K562 (cell line): Measurements from ENCODE around the gene PLEKHM3. TPM values are rescaled to one million over a fixed set of nuclear protein-coding genes. Genes with fewer than 3 reads are reported as not detected.
A peak's percentile ranks its signal among the peaks of the same experiment; 100 is the strongest.

Source experiments
- ATAC-seq: fragments of 200-7000 bp; cut with Tn5 transposase; 3 replicates; pipeline ENCODE4 v1.9.1; 2020; ENCODE audit warnings: moderate library complexity
- BruUV-seq: library from RNA; stranded (reverse); fragments of 400-500 nt; replicated peaks from 2 replicates; lab custom pipeline; 2021; lab: Mats Ljungman, UMichigan
- CTCF ChIA-PET: fragments of 300-600 bp; formaldehyde crosslinking; extraction: SDS; loops from one replicate; lab custom pipeline; 2021; ENCODE audit warnings: low intra/inter-chr PET ratio; lab: Yijun Ruan, JAX
- POLR2A ChIA-PET: fragments of 300-600, 350-650 bp; sonication (Branson Sonifier 250); formaldehyde crosslinking; extraction: SDS; loops from one replicate; lab custom pipeline; 2021; ENCODE audit warnings: antibody characterized with exemption, inconsistent platforms; lab: Yijun Ruan, JAX
- DNase-seq, 4 experiments: peaks; one replicate each; pipeline versions ENCODE4 v3.0.0 to v3.0.0-alpha.2; 2011 to 2018; ENCODE audit warnings: low spot score in 3 of 4, mixed read lengths in 3 of 4; ENCODE audit errors: extremely low read depth in 1 of 4
- FAIRE-seq: peaks from 2 replicates; lab custom pipeline; 2011; peaks lifted over from hg19 to GRCh38; lab: Jason Lieb, UNC
- H2AFZ ChIP-seq: 2 replicates; pipeline ENCODE4 v1.6.0; 2011; ENCODE audit warnings: low read depth, low read length, control low read depth, inconsistent platforms
- H3K27ac ChIP-seq: fragments of 200-600 bp; 3 replicates; pipeline ENCODE4 v1.8.0; 2011; ENCODE audit warnings: low read depth, mild to moderate bottlenecking, control low read depth, inconsistent platforms, low read length, moderate library complexity, mixed read lengths; ENCODE audit errors: extremely low read depth
- H3K27me3 ChIP-seq, 2 experiments: fragments of 300-600 bp in 1 of 2; 2 replicates in 1 of 2; 3 replicates in 1 of 2; pipeline versions ENCODE4 v1.6.0 to v1.8.0; 2011; ENCODE audit warnings: inconsistent platforms in 2 of 2, low read length in 2 of 2, mild to moderate bottlenecking in 1 of 2, mixed read lengths in 1 of 2, moderate library complexity in 1 of 2; ENCODE audit not compliant: control insufficient read depth in 2 of 2, insufficient read depth in 2 of 2
- H3K36me3 ChIP-seq: fragments of 300-600 bp; 3 replicates; pipeline ENCODE4 v1.8.0; 2011; ENCODE audit warnings: mild to moderate bottlenecking, low read length, inconsistent platforms; ENCODE audit not compliant: control insufficient read depth, insufficient read depth
- H3K4me1 ChIP-seq, 2 experiments: fragments of 200-600 bp in 1 of 2; replicated peaks in 1 of 2; 2 replicates in 1 of 2; 3 replicates in 1 of 2; pipeline versions ENCODE4 v1.5.1 to v1.8.0; 2011; ENCODE audit warnings: inconsistent platforms in 2 of 2, low read length in 2 of 2, mild to moderate bottlenecking in 1 of 2, mixed read lengths in 1 of 2, moderate library complexity in 1 of 2; ENCODE audit not compliant: control insufficient read depth in 2 of 2, insufficient read depth in 2 of 2
- H3K4me2 ChIP-seq: 2 replicates; pipeline ENCODE4 v1.6.1; 2011; ENCODE audit warnings: low read length, control low read depth, inconsistent platforms, mixed read lengths; ENCODE audit not compliant: insufficient read depth
- H3K4me3 ChIP-seq: fragments of 200-600 bp; sonication (generic), shearing (Covaris generic); 2 replicates; pipeline ENCODE4 v1.5.1; 2016; ENCODE audit warnings: control low read depth, inconsistent platforms
- H3K79me2 ChIP-seq: fragments of 200-600 bp; 3 replicates; pipeline ENCODE4 v1.8.0; 2011; ENCODE audit warnings: low read length, inconsistent platforms; ENCODE audit not compliant: control insufficient read depth, insufficient read depth
- H3K9ac ChIP-seq, 2 experiments: 2 replicates each; pipeline versions ENCODE4 v1.6.0 to v1.6.1; 2011; ENCODE audit warnings: low read depth in 2 of 2, low read length in 2 of 2, control low read depth in 1 of 2, inconsistent platforms in 1 of 2, mild to moderate bottlenecking in 1 of 2, mixed read lengths in 1 of 2; ENCODE audit not compliant: insufficient read depth in 1 of 2
- H3K9me1 ChIP-seq: one replicate; pipeline ENCODE4 v1.6.0; 2011; ENCODE audit warnings: inconsistent platforms, mild to moderate bottlenecking, low read length, moderate library complexity; ENCODE audit not compliant: control insufficient read depth, insufficient read depth
- H3K9me3 ChIP-seq: replicated peaks from 2 replicates; pipeline ENCODE4 v1.5.1; 2011; ENCODE audit warnings: low read depth, low read length, inconsistent platforms; ENCODE audit not compliant: control insufficient read depth, insufficient read depth
- H4K20me1 ChIP-seq: replicated peaks from 2 replicates; pipeline ENCODE4 v1.6.1; 2011; ENCODE audit warnings: low read length, inconsistent platforms, mixed read lengths; ENCODE audit not compliant: control insufficient read depth, insufficient read depth
- ARID1B ChIP-seq: fragments of 450-650 bp; IDR thresholded peaks from 2 replicates; pipeline ENCODE4 v1.6.1; 2016; ENCODE audit warnings: antibody characterized with exemption, mild to moderate bottlenecking, inconsistent platforms
- MEF2D ChIP-seq: conservative IDR thresholded peaks from 2 replicates; pipeline ENCODE4 v1.6.1; 2016; ENCODE audit warnings: low read depth, missing genetic modification characterization, missing compliant biosample characterization
- NR4A1 ChIP-seq, 2 experiments: fragments of 250-450 bp in 1 of 2; fragments of 450-650 bp in 1 of 2; sonication (Bioruptor Pico) in 1 of 2; IDR thresholded peaks; 2 replicates each; pipeline versions ENCODE4 v1.4.0 to v1.6.1; 2016 to 2020; ENCODE audit warnings: mild to moderate bottlenecking in 2 of 2, missing compliant biosample characterization in 1 of 2, missing genetic modification characterization in 1 of 2, moderate library complexity in 1 of 2
- SUPT5H ChIP-seq: fragments of 450-650 bp; IDR thresholded peaks from 2 replicates; pipeline ENCODE4 v1.6.1; 2016
- ZFP36 ChIP-seq: fragments of 150-350 bp; IDR thresholded peaks from 2 replicates; pipeline ENCODE4 v1.6.1; 2018; ENCODE audit warnings: low read length, low read depth; ENCODE audit not compliant: partially characterized antibody
- WGBS: fragments of 100-300 bp; shearing (Covaris generic); methylation state at CpG from one replicate; pipeline ENCODE4 v1.1.6; 2016; ENCODE audit warnings: low coverage, mixed read lengths; ENCODE audit not compliant: insufficient coverage; ENCODE audit errors: missing lambda C conversion rate; 5-methylcytosine and 5-hydroxymethylcytosine counted together
- in situ Hi-C: fragments of 300-500 bp; cut with MboI; formaldehyde crosslinking; loops from 4 replicates; pipeline ENCODE4 v1.15.0; 2018; ENCODE audit warnings: inconsistent platforms, mixed read lengths
- intact Hi-C: fragments of 100-400 bp; cut with micrococcal nuclease; formaldehyde crosslinking; loops from 2 replicates; pipeline ENCODE4 v1.14.2; 2022
- polyA plus RNA-seq, 8 experiments: library from polyadenylated mRNA; depleted of rRNA in 4 of 8; stranded (reverse) in 5 of 8; unstranded in 3 of 8; fragments of >200 nt; fragmentation: Nextera tagmentation in 2 of 8; fragmentation: Illumina TruSeq in 1 of 8; extraction: Ambion mirVana in 2 of 8; extraction: Trizol in 1 of 8; gene quantifications; 2 replicates each; pipeline versions ENCODE4 v1.2.1 to v1.2.3, GENCODE V29; 2011 to 2014; ENCODE audit warnings: inconsistent platforms in 1 of 8, missing spikeins in 1 of 8
- total RNA-seq, 7 experiments: library from RNA; depleted of rRNA in 6 of 7; stranded (reverse); fragments of >200 nt in 6 of 7; fragmentation: Illumina TruSeq in 2 of 7; extraction: Trizol in 2 of 7; gene quantifications; 2 replicates each; pipeline versions ENCODE4 v1.2.1 to v1.2.3, GENCODE V29; 2011 to 2021; ENCODE audit warnings: low replicate concordance in 1 of 7
- TF ChIP-seq, protein P1 (sequence below), 2 experiments: fragments of 450-650 bp in 1 of 2; sonication (generic) in 1 of 2; formaldehyde crosslinking in 1 of 2; IDR thresholded peaks; 2 replicates each; pipeline versions ENCODE4 v1.7.1 to v1.9.0; 2016 to 2022; ENCODE audit warnings: inconsistent platforms in 1 of 2, mild to moderate bottlenecking in 1 of 2, missing genetic modification reagents in 1 of 2
- TF ChIP-seq, protein P2 (sequence below), 3 experiments: fragments of 200-800 bp in 1 of 3; fragments of 250-450 bp in 1 of 3; fragments of 450-650 bp in 1 of 3; sonication (Bioruptor Pico) in 1 of 3; sonication (Bioruptor generic) in 1 of 3; formaldehyde crosslinking in 1 of 3; IDR thresholded peaks; 2 replicates each; pipeline versions ENCODE4 v1.6.1 to v1.8.0; 2016 to 2022; ENCODE audit warnings: mild to moderate bottlenecking in 2 of 3, missing genetic modification characterization in 2 of 3, missing compliant biosample characterization in 1 of 3, moderate library complexity in 1 of 3

Gene PLEKHM3
- total and polyA plus RNA-seq, 9 of the 15 experiments (the other 6 are each of a cell fraction or from before 2014, with no cell fraction given): 0.24 to 1.6 (median 1.0) TPM

DNA sequence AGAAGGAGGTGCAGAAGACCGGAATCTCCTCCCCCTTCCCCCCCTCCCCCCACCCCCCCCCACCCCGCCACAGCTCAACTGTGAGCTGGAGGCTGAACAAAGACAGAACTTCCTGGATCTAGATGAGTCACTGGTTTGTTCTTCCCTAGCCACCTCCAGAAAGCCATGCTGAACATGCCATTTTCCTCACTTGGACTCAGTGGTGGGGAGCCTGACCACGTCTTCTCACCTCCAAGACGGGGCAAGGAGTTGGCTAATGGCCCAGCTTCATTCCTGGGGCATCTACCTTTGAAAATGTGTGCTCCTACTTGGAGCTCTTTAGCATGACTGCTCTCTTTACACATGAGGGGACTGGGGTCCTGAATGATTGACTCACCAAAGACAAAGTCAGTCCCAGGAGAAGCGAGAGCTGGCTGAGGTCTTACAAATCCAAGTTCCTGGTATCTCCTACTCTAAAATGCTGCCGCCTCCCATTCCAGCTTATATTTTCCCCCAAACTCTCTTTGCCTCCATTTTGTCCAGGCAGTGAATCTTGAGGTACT is 233.0 kb downstream of the PLEKHM3 start:
- WGBS: 2% methylated on average over 4 of the region's 6 CpGs
- Histone ChIP-seq H3K4me2 (peak overlapping the region; percentile 77), H3K36me3 (no peaks in the 10 kb centered on the region), H2AFZ (peak overlapping the region; percentile 99), H3K4me3 (no peak overlapping the region), H3K4me1 (peaks cover 15 to 21% of the 10 kb centered on the region in 2 experiments; a peak in 4 of 5 replicates), H3K9ac (peak overlapping the region; percentile 80 to 86; a peak in 3 of 4 replicates), H3K27me3 (no peaks in the 10 kb centered on the region), H4K20me1 (no peaks in the 10 kb centered on the region), H3K9me3 (no peaks in the 10 kb centered on the region), H3K27ac (peak overlapping the region; percentile 100), H3K9me1 (no peaks in the 10 kb centered on the region), H3K79me2 (no peaks in the 10 kb centered on the region)
- ChIA-PET CTCF (no interaction called here), POLR2A (interaction anchor here (1.1 to 2.1 kb wide), 6 partner anchors 9 to 29 kb away, joined by 4 to 10 read pairs (median 6); no protein-coding TSS in a partner anchor)
- intact Hi-C loops: loop anchor here (2.0 kb wide), 1 partner anchor 20 kb away; no protein-coding TSS in a partner anchor
- peak; percentile 79 for FAIRE-seq
- ATAC-seq: peak; percentile 92
- in situ Hi-C loops: no loop called here
- BruUV-seq: TSS peak; percentile 99
- DNase-seq: peak; percentile 72 to 85 (median 74)
- TF ChIP-seq NR4A1 (CRISPR knock-in tag; IDR thresholded peaks at IDR 0.05) (no peak), NR4A1 (tag; IDR thresholded peaks at IDR 0.05) (peak; percentile 83), SUPT5H (peak; percentile 55), ZFP36 (peak; percentile 6), ARID1B (peak; percentile 30; the same call in 1 of the 2 replicates), MEF2D (tag) (peak; percentile 58; the same call in 1 of the 2 replicates)
- TF ChIP-seq, protein P1, sequence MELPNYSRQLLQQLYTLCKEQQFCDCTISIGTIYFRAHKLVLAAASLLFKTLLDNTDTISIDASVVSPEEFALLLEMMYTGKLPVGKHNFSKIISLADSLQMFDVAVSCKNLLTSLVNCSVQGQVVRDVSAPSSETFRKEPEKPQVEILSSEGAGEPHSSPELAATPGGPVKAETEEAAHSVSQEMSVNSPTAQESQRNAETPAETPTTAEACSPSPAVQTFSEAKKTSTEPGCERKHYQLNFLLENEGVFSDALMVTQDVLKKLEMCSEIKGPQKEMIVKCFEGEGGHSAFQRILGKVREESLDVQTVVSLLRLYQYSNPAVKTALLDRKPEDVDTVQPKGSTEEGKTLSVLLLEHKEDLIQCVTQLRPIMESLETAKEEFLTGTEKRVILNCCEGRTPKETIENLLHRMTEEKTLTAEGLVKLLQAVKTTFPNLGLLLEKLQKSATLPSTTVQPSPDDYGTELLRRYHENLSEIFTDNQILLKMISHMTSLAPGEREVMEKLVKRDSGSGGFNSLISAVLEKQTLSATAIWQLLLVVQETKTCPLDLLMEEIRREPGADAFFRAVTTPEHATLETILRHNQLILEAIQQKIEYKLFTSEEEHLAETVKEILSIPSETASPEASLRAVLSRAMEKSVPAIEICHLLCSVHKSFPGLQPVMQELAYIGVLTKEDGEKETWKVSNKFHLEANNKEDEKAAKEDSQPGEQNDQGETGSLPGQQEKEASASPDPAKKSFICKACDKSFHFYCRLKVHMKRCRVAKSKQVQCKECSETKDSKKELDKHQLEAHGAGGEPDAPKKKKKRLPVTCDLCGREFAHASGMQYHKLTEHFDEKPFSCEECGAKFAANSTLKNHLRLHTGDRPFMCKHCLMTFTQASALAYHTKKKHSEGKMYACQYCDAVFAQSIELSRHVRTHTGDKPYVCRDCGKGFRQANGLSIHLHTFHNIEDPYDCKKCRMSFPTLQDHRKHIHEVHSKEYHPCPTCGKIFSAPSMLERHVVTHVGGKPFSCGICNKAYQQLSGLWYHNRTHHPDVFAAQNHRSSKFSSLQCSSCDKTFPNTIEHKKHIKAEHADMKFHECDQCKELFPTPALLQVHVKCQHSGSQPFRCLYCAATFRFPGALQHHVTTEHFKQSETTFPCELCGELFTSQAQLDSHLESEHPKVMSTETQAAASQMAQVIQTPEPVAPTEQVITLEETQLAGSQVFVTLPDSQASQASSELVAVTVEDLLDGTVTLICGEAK (IDR thresholded peaks at IDR 0.05): peak; percentile 26; the same call in 1 of the 2 replicates
- TF ChIP-seq, protein P1 (CRISPR knock-in tag; IDR thresholded peaks at IDR 0.05): no peak
- TF ChIP-seq, protein P2, sequence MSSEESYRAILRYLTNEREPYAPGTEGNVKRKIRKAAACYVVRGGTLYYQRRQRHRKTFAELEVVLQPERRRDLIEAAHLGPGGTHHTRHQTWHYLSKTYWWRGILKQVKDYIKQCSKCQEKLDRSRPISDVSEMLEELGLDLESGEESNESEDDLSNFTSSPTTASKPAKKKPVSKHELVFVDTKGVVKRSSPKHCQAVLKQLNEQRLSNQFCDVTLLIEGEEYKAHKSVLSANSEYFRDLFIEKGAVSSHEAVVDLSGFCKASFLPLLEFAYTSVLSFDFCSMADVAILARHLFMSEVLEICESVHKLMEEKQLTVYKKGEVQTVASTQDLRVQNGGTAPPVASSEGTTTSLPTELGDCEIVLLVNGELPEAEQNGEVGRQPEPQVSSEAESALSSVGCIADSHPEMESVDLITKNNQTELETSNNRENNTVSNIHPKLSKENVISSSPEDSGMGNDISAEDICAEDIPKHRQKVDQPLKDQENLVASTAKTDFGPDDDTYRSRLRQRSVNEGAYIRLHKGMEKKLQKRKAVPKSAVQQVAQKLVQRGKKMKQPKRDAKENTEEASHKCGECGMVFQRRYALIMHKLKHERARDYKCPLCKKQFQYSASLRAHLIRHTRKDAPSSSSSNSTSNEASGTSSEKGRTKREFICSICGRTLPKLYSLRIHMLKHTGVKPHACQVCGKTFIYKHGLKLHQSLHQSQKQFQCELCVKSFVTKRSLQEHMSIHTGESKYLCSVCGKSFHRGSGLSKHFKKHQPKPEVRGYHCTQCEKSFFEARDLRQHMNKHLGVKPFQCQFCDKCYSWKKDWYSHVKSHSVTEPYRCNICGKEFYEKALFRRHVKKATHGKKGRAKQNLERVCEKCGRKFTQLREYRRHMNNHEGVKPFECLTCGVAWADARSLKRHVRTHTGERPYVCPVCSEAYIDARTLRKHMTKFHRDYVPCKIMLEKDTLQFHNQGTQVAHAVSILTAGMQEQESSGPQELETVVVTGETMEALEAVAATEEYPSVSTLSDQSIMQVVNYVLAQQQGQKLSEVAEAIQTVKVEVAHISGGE (CRISPR knock-in tag; IDR thresholded peaks at IDR 0.05): peak in 1 of 3 experiments; percentile 28; a peak in 1 of 6 replicates
